GM23338 (cell line): ENCODE measurements around the gene DDC. TPM values are rescaled to one million over a fixed set of nuclear protein-coding genes. Genes with fewer than 3 reads are reported as not detected.

Source experiments
- ATAC-seq: fragments of 200-7000 bp; cut with Tn5 transposase; 3 replicates; pipeline ENCODE4 v1.9.1; 2020
- DNase-seq: peaks from one replicate; pipeline ENCODE4 v3.0.0-alpha.2; 2015; ENCODE audit warnings: low spot score
- H2AFZ ChIP-seq: fragments of 200-600 bp; sonication (generic); 2 replicates; pipeline ENCODE4 v1.8.0; 2016; ENCODE audit warnings: antibody characterized with exemption, mild to moderate bottlenecking, moderate library complexity
- H3F3A ChIP-seq: fragments of 200-600 bp; sonication (generic); replicated peaks from 2 replicates; pipeline ENCODE4 v1.8.0; 2017; ENCODE audit warnings: antibody characterized with exemption, mixed run types, low read depth
- H3K27ac ChIP-seq: fragments of 200-600 bp; sonication (generic); 2 replicates; pipeline ENCODE4 v1.6.1; 2016; ENCODE audit warnings: low read depth
- H3K27me3 ChIP-seq: fragments of 200-600 bp; sonication (generic); 2 replicates; pipeline ENCODE4 v1.8.0; 2016; ENCODE audit warnings: mild to moderate bottlenecking, mixed run types, moderate library complexity; ENCODE audit not compliant: insufficient read depth
- H3K36me3 ChIP-seq: fragments of 200-600 bp; sonication (generic); 2 replicates; pipeline ENCODE4 v1.8.0; 2016; ENCODE audit warnings: mild to moderate bottlenecking; ENCODE audit not compliant: insufficient read depth
- H3K4me1 ChIP-seq: fragments of 200-600 bp; sonication (generic); 2 replicates; pipeline ENCODE4 v1.8.0; 2016; ENCODE audit warnings: mild to moderate bottlenecking, moderate library complexity; ENCODE audit not compliant: insufficient read depth
- H3K4me2 ChIP-seq: fragments of 200-600 bp; sonication (generic); 2 replicates; pipeline ENCODE4 v1.7.1; 2017; ENCODE audit warnings: mixed run types
- H3K4me3 ChIP-seq: fragments of 200-600 bp; sonication (generic); 2 replicates; pipeline ENCODE4 v1.6.1; 2016; ENCODE audit warnings: mixed run types
- H3K79me2 ChIP-seq: fragments of 200-600 bp; sonication (generic); replicated peaks from 2 replicates; pipeline ENCODE4 v1.8.0; 2017; ENCODE audit warnings: mild to moderate bottlenecking; ENCODE audit not compliant: insufficient read depth
- H3K9me2 ChIP-seq: fragments of 200-600 bp; sonication (generic); 2 replicates; pipeline ENCODE4 v1.8.0; 2017; ENCODE audit not compliant: insufficient read depth
- H4K20me1 ChIP-seq: fragments of 200-600 bp; sonication (generic); replicated peaks from 2 replicates; pipeline ENCODE4 v1.8.0; 2017; ENCODE audit warnings: mild to moderate bottlenecking; ENCODE audit not compliant: insufficient read depth
- H3K27ac Mint-ChIP-seq: 2 replicates; pipeline ENCODE4 v1.8.0; 2020; ENCODE audit warnings: inconsistent platforms, mild to moderate bottlenecking, moderate library complexity, mixed read lengths
- H3K27me3 Mint-ChIP-seq: 3 replicates; pipeline ENCODE4 v1.8.0; 2022; ENCODE audit warnings: low read depth, mild to moderate bottlenecking, moderate library complexity, mixed read lengths, inconsistent platforms; ENCODE audit not compliant: insufficient read depth, poor library complexity
- H3K36me3 Mint-ChIP-seq: 3 replicates; pipeline ENCODE4 v1.8.0; 2021; ENCODE audit warnings: low read depth, mild to moderate bottlenecking, inconsistent platforms, moderate library complexity, mixed read lengths
- H3K4me1 Mint-ChIP-seq: 3 replicates; pipeline ENCODE4 v1.8.0; 2020; ENCODE audit warnings: mild to moderate bottlenecking, inconsistent platforms, mixed read lengths
- H3K4me3 Mint-ChIP-seq: 3 replicates; pipeline ENCODE4 v1.8.0; 2021; ENCODE audit warnings: moderate library complexity, mild to moderate bottlenecking, inconsistent platforms, mixed read lengths
- H3K9me3 Mint-ChIP-seq: 3 replicates; pipeline ENCODE4 v1.8.0; 2020; ENCODE audit warnings: moderate library complexity, mild to moderate bottlenecking, inconsistent platforms, mixed read lengths
- CREB1 ChIP-seq: fragments of 250-450 bp; sonication (Bioruptor Pico); IDR thresholded peaks from 2 replicates; pipeline ENCODE4 v1.5.0; 2020; ENCODE audit warnings: low read depth, mild to moderate bottlenecking, moderate library complexity
- CTCF ChIP-seq, 2 experiments: fragments of 200-600 bp in 1 of 2; sonication (generic) in 1 of 2; conservative IDR thresholded peaks; 2 replicates each; pipeline versions ENCODE4 v1.5.1 to v1.6.1; 2016 to 2017; ENCODE audit warnings: antibody characterized with exemption in 2 of 2, low read depth in 2 of 2, mild to moderate bottlenecking in 2 of 2, moderate library complexity in 1 of 2
- ETS1 ChIP-seq: IDR thresholded peaks from 2 replicates; pipeline ENCODE4 v1.6.1; 2016; ENCODE audit warnings: antibody characterized with exemption
- EZH2phosphoT487 ChIP-seq: fragments of 200-600 bp; sonication (generic); IDR thresholded peaks from one replicate; pipeline ENCODE4 v1.8.1; 2018; ENCODE audit warnings: antibody characterized with exemption; ENCODE audit not compliant: unreplicated experiment
- POLR2AphosphoS5 ChIP-seq: IDR thresholded peaks from 2 replicates; pipeline ENCODE4 v1.6.1; 2016; ENCODE audit warnings: antibody characterized with exemption, low read depth
- REST ChIP-seq: IDR thresholded peaks from one replicate; pipeline ENCODE4 v1.6.1; 2018; ENCODE audit warnings: antibody characterized with exemption; ENCODE audit not compliant: unreplicated experiment
- STAT1 ChIP-seq: IDR thresholded peaks from one replicate; pipeline ENCODE4 v1.6.1; 2016; ENCODE audit warnings: antibody characterized with exemption; ENCODE audit not compliant: unreplicated experiment
- ZNF114 ChIP-seq: fragments of 250-450 bp; sonication (Bioruptor Pico); IDR thresholded peaks from 2 replicates; pipeline ENCODE4 v1.5.0; 2020; ENCODE audit warnings: mild to moderate bottlenecking, moderate library complexity
- ZNF331 ChIP-seq: fragments of 250-450 bp; sonication (Bioruptor Pico); IDR thresholded peaks from 2 replicates; pipeline ENCODE4 v1.5.0; 2020; ENCODE audit warnings: low read depth, mild to moderate bottlenecking, moderate library complexity
- polyA plus RNA-seq: library from polyadenylated mRNA; unstranded; fragments of >200 nt; fragmentation: Nextera tagmentation; extraction: Ambion mirVana; gene quantifications from 2 replicates; pipeline ENCODE4 v1.2.1, GENCODE V29; 2016
- total RNA-seq: library from RNA; depleted of rRNA; stranded (reverse); fragments of >200 nt; shearing (Covaris generic); gene quantifications from 2 replicates; pipeline ENCODE4 v1.2.3, GENCODE V29; 2014

The DDC gene
- total and polyA plus RNA-seq, 2 experiments from 2014 or later: not detected

GRCh38 chr7:50567715-50568261, 2.6 kb upstream of the DDC start (continued):
- no peak for TF ChIP-seq REST
- TF ChIP-seq CTCF (conservative IDR thresholded peaks at IDR 0.05; ENCODE audit: low read depth in 2 of 2): no peak
- no peak for TF ChIP-seq EZH2phosphoT487
- TF ChIP-seq ZNF114: no peak
- no peak for TF ChIP-seq ZNF331 (CRISPR knock-in tag)
- TF ChIP-seq ETS1: no peak
- TF ChIP-seq CREB1 (CRISPR knock-in tag): no peak
- no peak for TF ChIP-seq POLR2AphosphoS5
- no peak for TF ChIP-seq STAT1

- Histone ChIP-seq H4K20me1 (no peaks in the 10 kb centered on the region), H3K4me2 (no peak overlapping the region), H3K79me2 (no peaks in the 10 kb centered on the region), H3F3A (no peaks in the 10 kb centered on the region), H3K9me2 (no peaks in the 10 kb centered on the region; the same call in 1 of the 2 replicates), H3K27me3 (no peaks in the 10 kb centered on the region), H2AFZ (no peak overlapping the region), H3K4me1 (no peaks in the 10 kb centered on the region), H3K27ac (no peak overlapping the region), H3K36me3 (no peaks in the 10 kb centered on the region), H3K4me3 (no peak overlapping the region)
- DNase-seq (no peak), ATAC-seq (no peak)
- Mint-ChIP-seq H3K4me3 (no peak overlapping the region), H3K27me3 (no peaks in the 10 kb centered on the region), H3K27ac (no peak overlapping the region), H3K4me1 (no peaks in the 10 kb centered on the region; the same call in 2 of the 3 replicates), H3K9me3 (peaks cover 17% of the 10 kb centered on the region), H3K36me3 (peaks cover 12% of the 10 kb centered on the region)
- TF ChIP-seq ZNF114: no peak
These were observed 772 bp upstream of the DDC start for GRCh38 chr7:50565977-50566376.
